Kidney tubule cell (primary cell): ENCODE measurements around the gene BICD2.

Experiments
- DNase-seq: peaks from one replicate; pipeline ENCODE4 v3.0.0-alpha.2; 2018; ENCODE audit warnings: low spot score

BICD2 gene

DNA sequence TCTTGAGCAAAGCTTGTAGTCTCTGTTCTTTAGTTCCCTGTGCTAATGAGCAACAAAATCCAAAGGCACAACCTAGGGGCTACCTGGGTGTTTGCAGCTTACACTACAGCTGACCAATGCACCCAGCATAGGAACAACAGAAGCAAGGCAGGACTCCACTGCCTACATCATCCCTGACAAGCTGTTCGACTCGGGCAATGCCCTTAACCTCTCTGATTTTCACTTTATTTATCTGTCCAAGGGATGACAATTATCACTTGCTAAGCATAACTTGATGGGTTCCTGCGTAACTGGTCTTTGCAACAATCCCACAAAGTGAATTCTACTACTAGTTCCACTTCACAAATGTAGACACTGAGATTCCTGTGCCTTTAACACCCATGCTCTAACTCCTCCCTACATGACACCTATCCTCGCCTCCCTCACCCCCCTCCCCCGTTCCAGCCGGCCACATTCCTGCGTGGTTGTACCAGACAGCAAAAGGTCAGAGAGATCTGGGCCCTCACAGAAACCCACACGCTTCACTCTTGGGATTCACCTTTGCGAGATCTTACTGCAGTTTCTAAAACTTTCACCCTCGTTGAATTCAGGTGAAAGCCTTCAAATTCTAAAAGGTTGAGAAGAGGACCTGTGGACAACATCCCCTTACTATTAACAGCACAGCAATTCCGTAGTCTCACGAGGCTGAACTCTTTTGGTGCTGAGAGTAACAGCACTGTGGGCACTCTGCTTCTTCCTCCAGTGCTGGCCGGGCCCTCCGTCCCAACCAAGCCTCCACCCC is 95.7 kb downstream of the BICD2 start:
- DNase-seq: peak; percentile 73

DNA sequence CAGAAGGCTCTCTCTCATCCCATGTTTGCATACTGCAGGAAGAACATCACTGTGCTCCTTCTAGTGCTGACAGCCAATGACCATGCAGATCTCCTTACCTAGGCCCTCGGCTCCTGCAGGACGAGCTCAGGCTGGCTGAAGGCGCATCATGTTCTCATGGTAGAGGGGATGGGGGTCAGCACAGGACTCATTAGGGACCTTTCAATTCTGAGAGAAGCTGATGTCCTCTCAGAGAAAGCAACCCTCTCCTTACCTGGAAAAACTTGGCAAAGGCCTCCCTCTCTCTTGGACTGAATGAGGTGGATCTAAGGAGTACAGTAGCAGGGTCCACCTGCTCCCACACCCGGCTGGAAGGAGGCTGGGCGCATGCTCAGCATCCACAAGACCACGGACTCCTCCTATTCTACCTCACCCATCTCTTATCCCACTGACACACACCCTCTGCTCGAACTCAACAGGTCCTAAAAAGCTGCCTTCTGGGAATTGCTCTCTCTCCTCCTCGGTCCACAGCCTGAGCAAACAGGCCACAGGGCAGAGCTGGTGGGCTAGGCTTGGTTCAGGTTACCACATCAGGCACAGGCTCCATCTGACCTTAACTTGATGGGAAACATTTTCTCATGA is 97.6 kb downstream of the BICD2 start:
- DNase-seq: no peak

DNA sequence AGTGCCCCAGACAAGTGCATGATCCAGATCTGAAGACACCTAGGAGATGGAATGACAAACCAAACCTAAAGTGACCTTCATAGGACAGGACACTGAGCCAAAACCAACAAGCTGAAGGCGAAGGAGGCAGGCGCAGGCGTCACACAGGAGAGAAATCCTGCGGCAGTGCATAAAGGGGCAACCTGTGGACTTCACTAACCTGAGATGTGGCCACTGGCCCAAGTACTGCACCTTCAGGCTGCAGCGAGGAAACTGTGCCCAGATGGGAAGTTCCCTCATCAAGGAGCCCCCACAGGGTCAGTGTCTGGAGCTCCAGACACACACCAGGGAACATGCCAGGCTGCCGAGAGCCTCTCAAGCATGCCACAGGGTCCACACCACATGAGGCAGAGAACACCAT is 98.4 kb downstream of the BICD2 start:
- DNase-seq: no peak

DNA sequence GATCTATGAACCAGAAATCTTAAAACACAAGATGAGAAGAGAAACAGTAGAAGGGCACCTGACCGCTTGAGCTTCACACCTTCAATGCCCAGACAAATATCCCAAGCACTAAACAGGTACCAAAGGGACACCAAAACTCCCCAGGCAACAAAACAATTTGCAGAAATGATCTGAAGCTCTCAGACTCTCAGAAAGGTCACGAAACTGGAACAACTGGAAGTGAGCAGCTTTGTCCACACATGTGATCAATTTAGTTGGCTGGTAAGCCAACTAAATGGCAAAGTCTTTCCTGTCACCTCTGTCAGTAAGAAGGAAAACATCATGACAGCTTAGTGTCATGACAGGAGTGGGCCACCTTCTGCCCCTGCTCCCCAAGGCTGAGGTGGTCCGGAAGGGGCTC is 98.8 kb downstream of the BICD2 start:
- DNase-seq: no peak

DNA sequence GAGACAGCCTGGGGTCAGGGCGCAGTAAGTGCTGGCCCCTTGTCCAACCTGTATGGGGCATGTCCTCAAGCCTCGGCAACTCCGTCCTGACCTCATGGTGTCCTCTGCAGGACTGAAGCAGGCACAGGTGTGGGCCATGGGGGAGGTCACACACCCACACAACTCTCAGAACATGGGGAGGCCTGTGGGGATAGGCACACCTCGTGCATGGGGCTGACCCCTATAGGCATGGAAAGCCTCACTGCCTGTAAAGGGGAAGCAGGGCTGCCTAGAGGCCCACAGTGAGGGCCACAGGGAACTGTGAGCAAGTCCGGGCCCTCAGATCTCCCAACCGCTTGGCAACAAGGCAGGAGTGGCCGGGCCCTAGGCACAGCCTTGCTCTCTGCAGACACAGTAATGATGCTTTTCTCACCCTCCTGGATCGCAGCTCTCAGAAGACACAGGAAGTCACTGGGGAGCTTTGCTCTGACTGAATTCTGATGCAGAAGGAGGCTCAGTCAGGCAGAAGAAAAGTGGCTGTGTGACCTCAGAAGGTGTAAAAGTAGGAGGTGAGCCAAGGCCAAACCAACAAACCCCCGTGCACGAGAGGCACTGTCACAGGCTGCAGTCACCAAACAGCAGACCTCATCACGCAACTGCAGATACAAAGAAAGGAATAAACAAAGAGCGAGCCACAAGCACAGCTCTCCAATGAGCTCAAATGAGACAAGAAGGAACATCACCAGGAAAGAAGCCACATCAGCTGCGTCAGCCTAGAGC is 100.1 kb downstream of the BICD2 start:
- peak; percentile 43 for DNase-seq

DNA sequence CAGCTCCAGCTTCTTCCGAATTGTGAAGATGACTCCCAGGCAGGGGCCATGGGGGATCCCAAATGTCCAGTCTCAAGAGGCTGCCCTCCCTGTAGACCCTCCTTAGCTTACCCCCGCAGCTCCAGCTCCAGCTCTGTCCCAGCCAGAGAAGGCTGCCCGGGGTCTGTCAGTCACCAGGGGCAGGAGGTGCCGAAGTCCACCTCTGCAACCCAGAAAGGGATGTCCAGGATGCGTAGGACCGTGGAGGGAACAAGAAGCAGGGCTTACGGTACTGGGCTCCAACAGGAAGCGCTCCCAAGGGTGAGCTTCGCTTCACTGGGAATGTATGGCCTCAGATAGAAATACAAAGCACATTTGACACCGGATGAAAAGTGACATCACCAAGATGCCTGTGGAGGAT is 100.7 kb downstream of the BICD2 start:
- no peak for DNase-seq

DNA sequence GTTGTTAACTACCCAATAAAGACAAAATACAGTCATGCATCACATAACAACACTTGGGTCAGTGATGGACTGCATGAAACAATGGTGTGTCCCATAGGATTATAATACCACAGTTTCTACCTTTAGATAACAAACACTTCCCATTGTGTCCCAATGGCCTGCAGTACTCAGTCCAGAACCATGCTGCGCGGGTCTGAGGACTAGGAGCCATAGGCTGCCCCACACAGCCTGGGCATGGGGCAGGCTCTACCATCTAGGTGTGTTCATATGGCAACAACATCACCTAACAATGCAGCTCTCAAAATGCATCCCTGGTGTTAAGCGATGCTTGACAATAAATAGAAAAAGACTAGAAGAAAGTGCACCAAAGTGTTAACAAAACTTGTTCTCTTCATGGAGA is 101.5 kb downstream of the BICD2 start:
- DNase-seq: no peak

DNA sequence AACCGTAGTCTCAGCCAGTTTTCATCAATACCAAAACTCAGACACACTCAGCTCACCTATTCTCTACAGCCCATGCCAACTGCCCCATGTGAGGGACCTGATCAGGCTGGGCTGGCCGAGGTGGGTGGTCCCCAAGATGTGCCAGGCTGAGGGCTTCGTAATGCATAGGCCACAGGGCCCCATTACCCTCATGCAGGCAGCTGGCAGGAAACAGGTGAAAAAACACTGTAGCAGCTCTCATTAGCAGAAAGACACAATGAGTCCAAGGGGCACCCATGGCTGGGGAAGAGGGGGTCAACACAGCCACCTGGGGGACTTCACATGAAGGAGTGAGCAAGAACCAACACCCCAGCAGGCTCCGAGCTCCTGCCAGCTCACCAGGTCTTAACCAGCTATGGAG is 102.9 kb downstream of the BICD2 start:
- no peak for DNase-seq
